PC-3 (cell line): ENCODE results near the gene DLX2.

Experiments
- EZH2 ChIP-seq: fragments of 300-600 bp; sonication (generic); IDR thresholded peaks from one replicate; pipeline ENCODE4 v1.6.1; 2017; ENCODE audit warnings: antibody characterized with exemption, mild to moderate bottlenecking, low read length; ENCODE audit not compliant: unreplicated experiment
- EZH2phosphoT487 ChIP-seq: fragments of 300-600 bp; sonication (generic); IDR thresholded peaks from 2 replicates; pipeline ENCODE4 v1.6.1; 2018; ENCODE audit warnings: mild to moderate bottlenecking, antibody characterized with exemption, low read length, borderline replicate concordance
- TF ChIP-seq, protein P1 (sequence below): fragments of 300-600 bp; sonication (generic); conservative IDR thresholded peaks from 2 replicates; pipeline ENCODE4 v1.5.1; 2017; ENCODE audit warnings: antibody characterized with exemption, low read depth, mild to moderate bottlenecking, low read length

DNA sequence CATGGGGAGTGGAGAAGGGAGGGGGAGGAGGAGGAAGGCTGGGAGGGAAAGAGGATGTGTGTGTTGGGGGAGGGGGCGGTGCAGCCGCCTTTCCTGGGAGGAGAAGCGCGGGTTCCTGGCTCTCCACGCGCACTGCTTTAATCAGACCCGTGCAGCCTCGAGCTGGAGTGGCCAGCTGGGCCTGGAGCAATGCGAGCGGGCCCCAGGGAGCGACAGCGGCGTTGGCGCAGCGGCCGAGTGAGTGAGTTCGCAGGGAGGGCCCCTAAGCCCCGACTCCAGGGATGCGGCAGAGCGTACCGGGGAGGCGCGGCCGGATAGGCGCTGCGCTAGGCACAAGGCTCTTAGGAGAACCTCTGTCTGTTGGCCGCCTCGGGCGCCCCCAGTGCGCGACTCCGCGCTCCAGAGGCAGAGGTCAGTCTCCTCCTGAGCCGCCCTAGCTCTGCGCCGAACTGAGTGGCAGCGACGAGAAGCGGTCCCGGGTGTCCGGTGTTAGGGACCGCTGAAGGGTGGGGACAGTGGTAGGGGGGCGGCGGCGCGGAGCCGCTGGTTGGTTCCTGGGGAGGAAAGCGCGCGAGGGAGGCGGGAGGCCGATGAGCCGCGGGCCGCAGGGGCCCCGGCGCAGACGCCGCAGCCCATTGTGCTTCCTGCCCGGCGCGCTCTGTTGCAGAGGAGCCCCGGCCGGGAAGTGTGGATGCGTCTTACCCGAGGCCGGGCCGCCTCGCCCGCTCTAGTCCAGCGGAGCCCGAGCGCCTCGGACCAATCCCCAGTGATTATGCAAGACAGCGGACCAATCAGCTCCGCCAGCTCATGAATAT, 17.8 kb downstream of the DLX2 start:
- TF ChIP-seq, protein P1, sequence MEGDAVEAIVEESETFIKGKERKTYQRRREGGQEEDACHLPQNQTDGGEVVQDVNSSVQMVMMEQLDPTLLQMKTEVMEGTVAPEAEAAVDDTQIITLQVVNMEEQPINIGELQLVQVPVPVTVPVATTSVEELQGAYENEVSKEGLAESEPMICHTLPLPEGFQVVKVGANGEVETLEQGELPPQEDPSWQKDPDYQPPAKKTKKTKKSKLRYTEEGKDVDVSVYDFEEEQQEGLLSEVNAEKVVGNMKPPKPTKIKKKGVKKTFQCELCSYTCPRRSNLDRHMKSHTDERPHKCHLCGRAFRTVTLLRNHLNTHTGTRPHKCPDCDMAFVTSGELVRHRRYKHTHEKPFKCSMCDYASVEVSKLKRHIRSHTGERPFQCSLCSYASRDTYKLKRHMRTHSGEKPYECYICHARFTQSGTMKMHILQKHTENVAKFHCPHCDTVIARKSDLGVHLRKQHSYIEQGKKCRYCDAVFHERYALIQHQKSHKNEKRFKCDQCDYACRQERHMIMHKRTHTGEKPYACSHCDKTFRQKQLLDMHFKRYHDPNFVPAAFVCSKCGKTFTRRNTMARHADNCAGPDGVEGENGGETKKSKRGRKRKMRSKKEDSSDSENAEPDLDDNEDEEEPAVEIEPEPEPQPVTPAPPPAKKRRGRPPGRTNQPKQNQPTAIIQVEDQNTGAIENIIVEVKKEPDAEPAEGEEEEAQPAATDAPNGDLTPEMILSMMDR = no peak
- TF ChIP-seq EZH2 (no peak), EZH2phosphoT487 (no peak)
